ENCODE data around the gene PARD3. TPM values are rescaled to one million over a fixed set of nuclear protein-coding genes. Genes with fewer than 3 reads are reported as not detected.

Gene PARD3
- total and polyA plus RNA-seq, 5 donors: 10.5 to 40.3 (median 27.8) TPM

GRCh38 chr10:34106356-34106885, 708.7 kb downstream of the PARD3 start:
- ATAC-seq (no peak), DNase-seq (no peak)
- H3K27ac ChIP-seq (ENCODE audit: low read length): no peak overlapping the region
- 96% methylated on average over 7 of the region's 7 CpGs for WGBS
- intact Hi-C loops (cut with DNase I): loop anchor here in 1 of 4 donors (10.0 kb wide), 1 partner anchor 538 kb away; no protein-coding TSS in a partner anchor
- no peak overlapping the region for H3K4me3 ChIP-seq (ENCODE audit: low read length)
- H3K4me1 ChIP-seq (ENCODE audit: control insufficient read depth, insufficient read depth, low read length): peaks cover 3% of the 10 kb centered on the region
- no peaks in the 10 kb centered on the region for H3K27me3 ChIP-seq (ENCODE audit: control insufficient read depth, insufficient read depth)
- H3K9me3 ChIP-seq (ENCODE audit: control insufficient read depth, low read length): no peaks in the 10 kb centered on the region

- H3K4me1 ChIP-seq (ENCODE audit: control insufficient read depth, insufficient read depth, low read length): peaks cover 5% of the 10 kb centered on the region
- DNase-seq (peak in 1 of 3 donors; percentile 50), ATAC-seq (no peak)
- no peak overlapping the region for H3K4me3 ChIP-seq (ENCODE audit: low read length)
- H3K27ac ChIP-seq (ENCODE audit: low read length): no peak overlapping the region
- H3K9me3 ChIP-seq (ENCODE audit: control insufficient read depth, low read length): no peaks in the 10 kb centered on the region
- WGBS: 51% methylated on average over 16 of the region's 16 CpGs
- intact Hi-C loops (cut with DNase I): loop anchor here in 1 of 4 donors (10.0 kb wide), 1 partner anchor 540 kb away; no protein-coding TSS in a partner anchor
- H3K27me3 ChIP-seq (ENCODE audit: control insufficient read depth, insufficient read depth): no peaks in the 10 kb centered on the region
Observed at GRCh38 chr10:34104829-34105572, 710.1 kb downstream of the PARD3 start.

GRCh38 chr10:34102893-34103506, 712.1 kb downstream of the PARD3 start:
- no peaks in the 10 kb centered on the region for H3K9me3 ChIP-seq (ENCODE audit: control insufficient read depth, low read length)
- ATAC-seq: no peak
- intact Hi-C loops (cut with DNase I): loop anchor here in 1 of 4 donors (10.0 kb wide), 1 partner anchor 542 kb away; no protein-coding TSS in a partner anchor

GRCh38 chr10:34102237-34102673, 712.8 kb downstream of the PARD3 start:
- intact Hi-C loops (cut with DNase I): loop anchor here in 1 of 4 donors (10.0 kb wide), 1 partner anchor 543 kb away; no protein-coding TSS in a partner anchor
- peak; percentile 93 to 96 for ATAC-seq
- no peak overlapping the region for H3K4me3 ChIP-seq (ENCODE audit: low read length)
- WGBS: 42% methylated on average over 15 of the region's 15 CpGs
- peak overlapping the region; percentile 46 for H3K27ac ChIP-seq (ENCODE audit: low read length)
- H3K9me3 ChIP-seq (ENCODE audit: control insufficient read depth, low read length): no peaks in the 10 kb centered on the region
- H3K4me1 ChIP-seq (ENCODE audit: control insufficient read depth, insufficient read depth, low read length): peaks cover 5% of the 10 kb centered on the region
- DNase-seq: peak; percentile 76 to 90 (median 86)
- no peaks in the 10 kb centered on the region for H3K27me3 ChIP-seq (ENCODE audit: control insufficient read depth, insufficient read depth)

More at GRCh38 chr10:34102893-34103506, 712.1 kb downstream of the PARD3 start:
- Histone ChIP-seq H3K27ac (ENCODE audit: low read length) (peak overlapping the region; percentile 1), H3K27me3 (ENCODE audit: control insufficient read depth, insufficient read depth) (no peaks in the 10 kb centered on the region), H3K4me3 (ENCODE audit: low read length) (no peak overlapping the region), H3K4me1 (ENCODE audit: control insufficient read depth, insufficient read depth, low read length) (peaks cover 5% of the 10 kb centered on the region)
- 64% methylated on average over 9 of the region's 9 CpGs for WGBS
- DNase-seq: no peak

GRCh38 chr10:34101001-34101400, 714.1 kb downstream of the PARD3 start:
- intact Hi-C loops (cut with DNase I): loop anchor here in 1 of 4 donors (10.0 kb wide), 1 partner anchor 544 kb away; no protein-coding TSS in a partner anchor
- Histone ChIP-seq H3K27me3 (ENCODE audit: control insufficient read depth, insufficient read depth) (no peaks in the 10 kb centered on the region), H3K27ac (ENCODE audit: low read length) (no peak overlapping the region), H3K4me1 (ENCODE audit: control insufficient read depth, insufficient read depth, low read length) (peaks cover 5% of the 10 kb centered on the region), H3K4me3 (ENCODE audit: low read length) (no peak overlapping the region), H3K9me3 (ENCODE audit: control insufficient read depth, low read length) (no peaks in the 10 kb centered on the region)
- DNase-seq (no peak), ATAC-seq (no peak)
- WGBS: 90% methylated on average over 5 of the region's 5 CpGs

GRCh38 chr10:34098821-34099567, 716.1 kb downstream of the PARD3 start:
- DNase-seq: no peak
- Histone ChIP-seq H3K27ac (ENCODE audit: low read length) (no peak overlapping the region), H3K4me1 (ENCODE audit: control insufficient read depth, insufficient read depth, low read length) (peaks cover 1% of the 10 kb centered on the region), H3K27me3 (ENCODE audit: control insufficient read depth, insufficient read depth) (no peaks in the 10 kb centered on the region), H3K4me3 (ENCODE audit: low read length) (no peak overlapping the region), H3K9me3 (ENCODE audit: control insufficient read depth, low read length) (no peaks in the 10 kb centered on the region)
- peak; percentile 16 to 36 for ATAC-seq
- 54% methylated on average over 8 of the region's 8 CpGs for WGBS
- intact Hi-C loops (cut with DNase I): no loop called here

- Histone ChIP-seq H3K4me1 (ENCODE audit: control insufficient read depth, insufficient read depth, low read length) (peaks cover 1% of the 10 kb centered on the region), H3K27ac (ENCODE audit: low read length) (no peak overlapping the region), H3K27me3 (ENCODE audit: control insufficient read depth, insufficient read depth) (no peaks in the 10 kb centered on the region), H3K4me3 (ENCODE audit: low read length) (no peak overlapping the region), H3K9me3 (ENCODE audit: control insufficient read depth, low read length) (no peaks in the 10 kb centered on the region)
- ATAC-seq: no peak
- intact Hi-C loops (cut with DNase I): no loop called here
- DNase-seq: no peak
Observed at GRCh38 chr10:34097682-34098081, 717.4 kb downstream of the PARD3 start.

GRCh38 chr10:34094961-34095360, 720.1 kb downstream of the PARD3 start:
- Histone ChIP-seq H3K27ac (ENCODE audit: low read length) (no peak overlapping the region), H3K9me3 (ENCODE audit: control insufficient read depth, low read length) (no peaks in the 10 kb centered on the region), H3K4me3 (ENCODE audit: low read length) (no peak overlapping the region), H3K4me1 (ENCODE audit: control insufficient read depth, insufficient read depth, low read length) (no peaks in the 10 kb centered on the region), H3K27me3 (ENCODE audit: control insufficient read depth, insufficient read depth) (no peaks in the 10 kb centered on the region)
- ATAC-seq (no peak), DNase-seq (no peak)
- intact Hi-C loops (cut with DNase I): no loop called here

GRCh38 chr10:34094146-34094696, 720.9 kb downstream of the PARD3 start:
- WGBS: 94% methylated on average over 7 of the region's 7 CpGs
- Histone ChIP-seq H3K4me3 (ENCODE audit: low read length) (no peak overlapping the region), H3K27me3 (ENCODE audit: control insufficient read depth, insufficient read depth) (no peaks in the 10 kb centered on the region), H3K9me3 (ENCODE audit: control insufficient read depth, low read length) (no peaks in the 10 kb centered on the region), H3K4me1 (ENCODE audit: control insufficient read depth, insufficient read depth, low read length) (no peaks in the 10 kb centered on the region), H3K27ac (ENCODE audit: low read length) (no peak overlapping the region)
- intact Hi-C loops (cut with DNase I): no loop called here
- DNase-seq (no peak), ATAC-seq (no peak)

- 90% methylated on average over 1 of the region's 1 CpG for WGBS
Observed at GRCh38 chr10:34092891-34093290, 722.2 kb downstream of the PARD3 start.

More at GRCh38 chr10:34092891-34093290, 722.2 kb downstream of the PARD3 start:
- Histone ChIP-seq H3K4me3 (ENCODE audit: low read length) (no peak overlapping the region), H3K9me3 (ENCODE audit: control insufficient read depth, low read length) (no peaks in the 10 kb centered on the region), H3K4me1 (ENCODE audit: control insufficient read depth, insufficient read depth, low read length) (no peaks in the 10 kb centered on the region), H3K27me3 (ENCODE audit: control insufficient read depth, insufficient read depth) (no peaks in the 10 kb centered on the region), H3K27ac (ENCODE audit: low read length) (no peak overlapping the region)
- no peak for ATAC-seq
- no peak for DNase-seq
- intact Hi-C loops (cut with DNase I): no loop called here
